KOPT-K1 (cell line): ENCODE measurements around the gene TMEM259.

Experiments
- H3K27ac ChIP-seq: fragments of 200-600 bp; sonication (generic); 2 replicates; pipeline ENCODE4 v1.5.1; 2016; ENCODE audit warnings: antibody characterized with exemption, mild to moderate bottlenecking, low read depth, low read length; ENCODE audit not compliant: poor library complexity, severe bottlenecking
- H3K36me3 ChIP-seq: fragments of 200-600 bp; sonication (generic); 2 replicates; pipeline ENCODE4 v1.5.1; 2017; ENCODE audit warnings: antibody characterized with exemption, mild to moderate bottlenecking, low read length, moderate library complexity; ENCODE audit not compliant: insufficient read depth
- H3K9me3 ChIP-seq: fragments of 200-600 bp; sonication (generic); 2 replicates; pipeline ENCODE4 v1.5.1; 2017; ENCODE audit warnings: antibody characterized with exemption, low read length, mild to moderate bottlenecking; ENCODE audit not compliant: insufficient read depth, poor library complexity, severe bottlenecking

The TMEM259 gene

GRCh38 chr19:1017115-1017905 lies 3.6 kb downstream of the TMEM259 start:
- Histone ChIP-seq H3K36me3 (peaks cover 71% of the 10 kb centered on the region), H3K27ac (no peak overlapping the region), H3K9me3 (no peaks in the 10 kb centered on the region)

- Histone ChIP-seq H3K27ac (no peak overlapping the region), H3K36me3 (peaks cover 77% of the 10 kb centered on the region), H3K9me3 (no peaks in the 10 kb centered on the region)
Measured at GRCh38 chr19:1016647-1017114, 4.2 kb downstream of the TMEM259 start.

- no peak overlapping the region for H3K27ac ChIP-seq
Measured at GRCh38 chr19:1015782-1016646, 4.9 kb downstream of the TMEM259 start.

GRCh38 chr19:1015061-1015781 lies 5.7 kb downstream of the TMEM259 start:
- Histone ChIP-seq H3K36me3 (peaks cover 92% of the 10 kb centered on the region), H3K27ac (no peak overlapping the region)

More at GRCh38 chr19:1015782-1016646, 4.9 kb downstream of the TMEM259 start:
- Histone ChIP-seq H3K9me3 (no peaks in the 10 kb centered on the region), H3K36me3 (peaks cover 84% of the 10 kb centered on the region)

GRCh38 chr19:1014161-1015060 lies 6.5 kb downstream of the TMEM259 start:
- Histone ChIP-seq H3K9me3 (no peaks in the 10 kb centered on the region), H3K27ac (no peak overlapping the region), H3K36me3 (peaks cover 96% of the 10 kb centered on the region)

More at GRCh38 chr19:1015061-1015781, 5.7 kb downstream of the TMEM259 start:
- H3K9me3 ChIP-seq = no peaks in the 10 kb centered on the region

- peaks cover 95% of the 10 kb centered on the region for H3K36me3 ChIP-seq
- H3K27ac ChIP-seq = no peak overlapping the region
- no peaks in the 10 kb centered on the region for H3K9me3 ChIP-seq
Measured at GRCh38 chr19:1013218-1013617, 7.7 kb downstream of the TMEM259 start.

- Histone ChIP-seq H3K27ac (no peak overlapping the region), H3K36me3 (peaks cover 87% of the 10 kb centered on the region), H3K9me3 (no peaks in the 10 kb centered on the region)
Measured at GRCh38 chr19:1012334-1012733, 8.6 kb downstream of the TMEM259 start.

- Histone ChIP-seq H3K36me3 (peaks cover 86% of the 10 kb centered on the region), H3K27ac (no peak overlapping the region), H3K9me3 (no peaks in the 10 kb centered on the region)
Measured at GRCh38 chr19:1011831-1012333, 9.0 kb downstream of the TMEM259 start.

- Histone ChIP-seq H3K9me3 (no peaks in the 10 kb centered on the region), H3K36me3 (peaks cover 77% of the 10 kb centered on the region), H3K27ac (no peak overlapping the region)
Measured at GRCh38 chr19:1010586-1011510, 10.1 kb downstream of the TMEM259 start.

- Histone ChIP-seq H3K27ac (no peak overlapping the region), H3K36me3 (peaks cover 69% of the 10 kb centered on the region), H3K9me3 (no peaks in the 10 kb centered on the region)
Measured at GRCh38 chr19:1009981-1010538, 10.9 kb downstream of the TMEM259 start.

GRCh38 chr19:1009041-1009980 lies 11.6 kb downstream of the TMEM259 start:
- H3K27ac ChIP-seq = no peak overlapping the region
- H3K36me3 ChIP-seq = peaks cover 62% of the 10 kb centered on the region
- no peaks in the 10 kb centered on the region for H3K9me3 ChIP-seq
